ENCODE data around the gene NEK11.

GRCh38 chr3:131007782-131008181 lies 18.9 kb upstream of the NEK11 start:
- no peak for TF ChIP-seq EZH2 (IDR thresholded peaks at IDR 0.05; ENCODE audit: borderline replicate concordance)
- TF ChIP-seq CTCF (IDR thresholded peaks at IDR 0.05; ENCODE audit: poor library complexity) = no peak
